RWPE1 (cell line): ENCODE measurements around the gene COL16A1.
"Not testable (repeated sequence)": the region's sequence is repeated elsewhere in the genome, so short reads cannot be mapped to it uniquely, and the experiment has no call there.

Experiments
- CTCF ChIA-PET: fragments of 350-600 bp; sonication (Branson Sonifier 250); formaldehyde crosslinking; extraction: SDS; loops from one replicate; lab custom pipeline; 2021; lab: Yijun Ruan, JAX
- POLR2A ChIA-PET: fragments of 400-600 bp; formaldehyde crosslinking; extraction: SDS; loops from one replicate; lab custom pipeline; 2020; ENCODE audit warnings: antibody characterized with exemption; ENCODE audit not compliant: low non-redundant PET; lab: Yijun Ruan, JAX
- DNase-seq: peaks from one replicate; pipeline ENCODE4 v3.0.0; 2012; ENCODE audit warnings: low spot score
- H3K27ac ChIP-seq: fragments of 450-650 bp; 2 replicates; pipeline ENCODE4 v1.5.1; 2017
- TF ChIP-seq, protein P1 (sequence below): fragments of 450-650 bp; conservative IDR thresholded peaks from 2 replicates; pipeline ENCODE4 v1.5.1; 2017; ENCODE audit warnings: low read depth, mild to moderate bottlenecking

The COL16A1 gene

DNA sequence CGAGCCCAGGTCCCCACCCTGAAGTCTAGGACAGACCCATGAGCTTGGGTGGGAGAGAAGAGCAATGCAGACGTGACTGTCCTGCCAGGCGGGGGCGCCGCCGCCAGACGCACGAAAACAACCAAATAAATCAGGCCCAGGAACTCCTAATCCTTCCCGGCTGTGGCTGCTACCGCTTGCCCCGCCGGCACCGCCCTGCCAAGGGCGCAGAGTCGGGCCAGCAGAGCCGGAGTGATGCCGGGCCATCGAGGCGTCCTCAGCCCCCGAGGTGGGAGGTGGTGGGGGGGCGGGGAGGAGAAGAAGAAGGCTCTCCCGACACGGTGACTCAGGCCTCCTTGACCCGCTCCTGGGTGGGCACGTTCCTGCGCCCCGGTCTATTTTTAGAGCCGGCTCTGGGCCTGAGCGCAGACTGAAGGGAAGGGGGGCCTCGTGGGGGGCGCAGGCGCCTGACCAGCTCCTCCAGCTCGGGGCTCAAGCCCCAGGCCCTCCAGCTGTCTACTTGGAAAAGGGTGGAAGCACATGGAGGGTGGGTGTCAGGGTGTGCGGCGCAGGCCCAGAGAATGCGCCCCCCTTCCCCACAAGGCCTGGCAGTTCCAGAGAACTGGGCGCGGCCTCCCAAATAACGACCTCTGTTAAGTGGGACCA lies 10.7 kb upstream of the COL16A1 start:
- H3K27ac ChIP-seq = peak overlapping the region; percentile 80
- DNase-seq = no peak
- TF ChIP-seq, protein P1, sequence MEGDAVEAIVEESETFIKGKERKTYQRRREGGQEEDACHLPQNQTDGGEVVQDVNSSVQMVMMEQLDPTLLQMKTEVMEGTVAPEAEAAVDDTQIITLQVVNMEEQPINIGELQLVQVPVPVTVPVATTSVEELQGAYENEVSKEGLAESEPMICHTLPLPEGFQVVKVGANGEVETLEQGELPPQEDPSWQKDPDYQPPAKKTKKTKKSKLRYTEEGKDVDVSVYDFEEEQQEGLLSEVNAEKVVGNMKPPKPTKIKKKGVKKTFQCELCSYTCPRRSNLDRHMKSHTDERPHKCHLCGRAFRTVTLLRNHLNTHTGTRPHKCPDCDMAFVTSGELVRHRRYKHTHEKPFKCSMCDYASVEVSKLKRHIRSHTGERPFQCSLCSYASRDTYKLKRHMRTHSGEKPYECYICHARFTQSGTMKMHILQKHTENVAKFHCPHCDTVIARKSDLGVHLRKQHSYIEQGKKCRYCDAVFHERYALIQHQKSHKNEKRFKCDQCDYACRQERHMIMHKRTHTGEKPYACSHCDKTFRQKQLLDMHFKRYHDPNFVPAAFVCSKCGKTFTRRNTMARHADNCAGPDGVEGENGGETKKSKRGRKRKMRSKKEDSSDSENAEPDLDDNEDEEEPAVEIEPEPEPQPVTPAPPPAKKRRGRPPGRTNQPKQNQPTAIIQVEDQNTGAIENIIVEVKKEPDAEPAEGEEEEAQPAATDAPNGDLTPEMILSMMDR = no peak
- ChIA-PET CTCF (interaction anchor here (0.6 to 3.8 kb wide), 4 partner anchors 10 to 673 kb away, joined by 3 to 23 read pairs (median 4); partner anchors contain the start of gene COL16A1), POLR2A (no interaction called here)

- TF ChIP-seq, protein P1 = no peak
- no peak for DNase-seq
- ChIA-PET CTCF (interaction anchor here (0.5 to 1.1 kb wide), 3 partner anchors 16 to 252 kb away, joined by 3 to 6 read pairs (median 3); no protein-coding TSS in a partner anchor), POLR2A (no interaction called here)
- H3K27ac ChIP-seq = peak overlapping the region; percentile 80
Measured at GRCh38 chr1:31712630-31713029, 8.8 kb upstream of the COL16A1 start.

DNA sequence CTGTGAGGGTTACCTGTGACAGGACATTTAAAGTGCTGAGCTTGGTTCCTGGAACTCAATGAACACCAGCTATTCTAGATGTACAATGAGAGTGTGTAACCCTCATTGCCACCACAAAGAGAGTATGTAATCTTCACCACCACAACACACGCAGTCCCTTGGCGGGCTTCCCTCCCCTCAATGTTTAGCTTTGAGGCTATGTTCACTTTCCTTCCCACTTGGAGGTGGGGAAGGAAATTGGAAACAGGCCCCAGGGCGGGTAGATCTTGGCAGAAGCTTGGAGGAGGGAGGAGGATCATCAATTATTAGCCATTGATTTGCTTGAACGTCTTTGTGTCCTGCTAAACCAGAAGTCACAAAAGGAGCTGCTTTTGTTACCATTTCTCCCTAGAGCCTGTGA lies 8.3 kb upstream of the COL16A1 start:
- CTCF ChIA-PET = interaction anchor here (0.6 to 1.1 kb wide), 3 partner anchors 47 to 252 kb away, joined by 3 to 6 read pairs (median 3); no protein-coding TSS in a partner anchor
- H3K27ac ChIP-seq = peak overlapping the region; percentile 80
- POLR2A ChIA-PET = no interaction called here
- TF ChIP-seq, protein P1 = no peak
- DNase-seq = no peak

GRCh38 chr1:31708324-31708723 lies 4.5 kb upstream of the COL16A1 start:
- no peak for DNase-seq
- TF ChIP-seq, protein P1 = no peak
- POLR2A ChIA-PET = no interaction called here
- no peak overlapping the region for H3K27ac ChIP-seq
- CTCF ChIA-PET = no interaction called here

DNA sequence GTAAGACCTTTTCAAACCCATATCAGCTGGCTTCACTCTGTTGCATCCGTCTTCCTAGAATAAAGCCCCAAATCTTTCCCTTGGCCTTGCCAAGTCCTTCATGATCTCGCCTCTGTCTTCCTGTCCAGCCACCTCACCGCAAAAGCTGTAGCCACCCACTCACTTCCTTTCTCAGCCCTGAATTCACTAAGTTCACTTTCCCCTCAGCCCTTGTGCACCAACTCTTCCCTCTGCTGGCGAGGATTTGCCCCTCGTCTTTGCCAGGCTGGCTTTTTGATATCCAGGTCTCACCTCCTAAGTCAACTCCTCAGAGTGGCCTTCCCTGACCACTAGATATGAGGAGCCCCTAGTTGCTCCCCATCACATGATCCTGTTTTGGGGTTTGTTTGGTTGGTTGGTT lies 3.9 kb upstream of the COL16A1 start:
- DNase-seq = no peak
- ChIA-PET POLR2A (no interaction called here), CTCF (no interaction called here)
- H3K27ac ChIP-seq = peak overlapping the region; percentile 17; the same call in 1 of the 2 replicates
- TF ChIP-seq, protein P1 = no peak

- POLR2A ChIA-PET, DNase-seq, CTCF ChIA-PET: not testable (repeated sequence)
- peak overlapping the region; percentile 17 for H3K27ac ChIP-seq
Measured at GRCh38 chr1:31707059-31707600, 3.3 kb upstream of the COL16A1 start.
